D721Med (cell line): ENCODE measurements around the gene GAP43.
"Not testable (repeated sequence)": the region's sequence is repeated elsewhere in the genome, so short reads cannot be mapped to it uniquely, and the experiment has no call there.

Source experiments
- DNase-seq: peaks from one replicate; pipeline ENCODE4 v3.0.0; 2011; ENCODE audit warnings: low spot score; ENCODE audit not compliant: insufficient read length
- FAIRE-seq: peaks from 2 replicates; lab custom pipeline; 2011; peaks lifted over from hg19 to GRCh38; lab: Jason Lieb, UNC
- TF ChIP-seq, protein P1 (sequence below): IDR thresholded peaks from 2 replicates; pipeline ENCODE4 v1.5.1; 2012; ENCODE audit warnings: mild to moderate bottlenecking, control low read depth; ENCODE audit not compliant: insufficient read depth; ENCODE audit errors: missing control alignments

The GAP43 gene

DNA sequence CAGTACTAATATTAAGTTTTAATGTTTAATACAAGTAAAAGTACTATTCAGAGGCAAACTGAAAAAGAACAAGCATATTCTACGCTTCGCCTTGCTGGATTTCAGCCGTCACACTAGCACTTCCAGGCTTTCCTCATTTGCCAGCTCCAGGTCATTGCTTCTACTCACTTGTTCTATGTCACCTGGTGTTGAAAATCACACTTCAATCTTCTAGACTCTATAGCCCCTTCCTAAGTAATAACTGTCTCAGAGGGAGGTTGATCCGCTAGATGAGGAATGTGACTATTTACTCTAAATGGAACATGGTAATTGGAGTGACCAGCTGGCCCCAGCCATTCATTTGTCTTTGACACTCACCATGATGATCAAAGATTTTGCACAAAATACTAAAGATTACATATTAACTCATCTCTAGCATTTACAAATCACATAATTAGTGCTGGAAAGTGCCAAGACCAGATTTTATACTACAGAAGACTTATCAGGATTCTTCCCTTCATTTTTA is 92.0 kb downstream of the GAP43 start:
- no peak for DNase-seq
- FAIRE-seq, result no peak
- TF ChIP-seq, protein P1, sequence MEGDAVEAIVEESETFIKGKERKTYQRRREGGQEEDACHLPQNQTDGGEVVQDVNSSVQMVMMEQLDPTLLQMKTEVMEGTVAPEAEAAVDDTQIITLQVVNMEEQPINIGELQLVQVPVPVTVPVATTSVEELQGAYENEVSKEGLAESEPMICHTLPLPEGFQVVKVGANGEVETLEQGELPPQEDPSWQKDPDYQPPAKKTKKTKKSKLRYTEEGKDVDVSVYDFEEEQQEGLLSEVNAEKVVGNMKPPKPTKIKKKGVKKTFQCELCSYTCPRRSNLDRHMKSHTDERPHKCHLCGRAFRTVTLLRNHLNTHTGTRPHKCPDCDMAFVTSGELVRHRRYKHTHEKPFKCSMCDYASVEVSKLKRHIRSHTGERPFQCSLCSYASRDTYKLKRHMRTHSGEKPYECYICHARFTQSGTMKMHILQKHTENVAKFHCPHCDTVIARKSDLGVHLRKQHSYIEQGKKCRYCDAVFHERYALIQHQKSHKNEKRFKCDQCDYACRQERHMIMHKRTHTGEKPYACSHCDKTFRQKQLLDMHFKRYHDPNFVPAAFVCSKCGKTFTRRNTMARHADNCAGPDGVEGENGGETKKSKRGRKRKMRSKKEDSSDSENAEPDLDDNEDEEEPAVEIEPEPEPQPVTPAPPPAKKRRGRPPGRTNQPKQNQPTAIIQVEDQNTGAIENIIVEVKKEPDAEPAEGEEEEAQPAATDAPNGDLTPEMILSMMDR, result no peak

DNA sequence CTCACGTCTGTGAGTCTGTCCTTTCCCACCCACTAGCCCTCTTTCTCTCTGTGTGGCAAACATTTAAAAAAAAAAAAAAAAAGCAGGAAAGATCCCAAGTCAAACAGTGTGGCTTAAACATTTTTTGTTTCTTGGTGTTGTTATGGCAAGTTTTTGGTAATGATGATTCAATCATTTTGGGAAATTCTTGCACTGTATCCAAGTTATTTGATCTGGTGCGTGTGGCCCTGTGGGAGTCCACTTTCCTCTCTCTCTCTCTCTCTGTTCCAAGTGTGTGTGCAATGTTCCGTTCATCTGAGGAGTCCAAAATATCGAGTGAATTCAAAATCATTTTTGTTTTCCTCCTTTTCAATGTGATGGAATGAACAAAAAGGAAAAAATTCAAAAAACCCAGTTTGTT is 97.7 kb downstream of the GAP43 start:
- TF ChIP-seq, protein P1, result no peak
- DNase-seq (no peak), FAIRE-seq (no peak)

DNA sequence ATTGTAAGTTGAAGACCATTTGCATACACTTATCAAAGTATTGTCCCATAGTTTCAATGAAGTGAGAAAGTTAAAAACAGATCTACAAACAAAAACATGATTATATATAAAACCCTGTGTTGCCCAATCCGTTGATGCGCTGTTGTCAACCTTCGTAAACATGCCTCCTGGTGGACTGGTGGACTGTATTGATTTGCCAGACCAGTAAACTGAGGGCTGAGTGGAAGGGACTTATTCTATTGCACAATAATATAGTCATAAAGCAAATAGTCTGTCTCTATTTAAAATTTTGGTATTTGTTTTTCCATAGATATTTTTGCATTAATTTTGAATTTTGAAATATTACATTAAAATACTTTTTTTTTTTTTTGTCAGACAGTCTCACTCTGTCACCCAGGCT is 102.5 kb downstream of the GAP43 start:
- no peak for DNase-seq
- FAIRE-seq, result no peak
- TF ChIP-seq, protein P1, result no peak

DNA sequence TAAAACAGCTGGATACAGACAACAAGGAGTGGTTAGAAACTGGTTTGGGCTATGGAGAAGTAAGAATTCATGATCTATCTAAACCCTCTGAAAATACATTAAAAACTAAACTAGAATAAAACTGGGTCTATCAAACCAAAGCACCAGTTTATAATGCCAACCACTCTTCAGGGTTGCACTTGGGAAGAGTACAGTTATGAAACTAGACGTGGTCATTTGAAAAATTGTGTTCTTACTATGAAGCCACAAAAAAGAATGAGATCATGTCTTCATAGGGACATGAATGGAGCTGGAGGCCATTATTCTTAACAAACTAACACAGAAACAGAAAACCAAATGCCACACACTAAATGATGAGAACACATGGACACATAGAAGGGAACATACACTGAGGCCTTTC is 103.8 kb downstream of the GAP43 start:
- TF ChIP-seq, protein P1, result no peak
- FAIRE-seq, result no peak
- no peak for DNase-seq

DNA sequence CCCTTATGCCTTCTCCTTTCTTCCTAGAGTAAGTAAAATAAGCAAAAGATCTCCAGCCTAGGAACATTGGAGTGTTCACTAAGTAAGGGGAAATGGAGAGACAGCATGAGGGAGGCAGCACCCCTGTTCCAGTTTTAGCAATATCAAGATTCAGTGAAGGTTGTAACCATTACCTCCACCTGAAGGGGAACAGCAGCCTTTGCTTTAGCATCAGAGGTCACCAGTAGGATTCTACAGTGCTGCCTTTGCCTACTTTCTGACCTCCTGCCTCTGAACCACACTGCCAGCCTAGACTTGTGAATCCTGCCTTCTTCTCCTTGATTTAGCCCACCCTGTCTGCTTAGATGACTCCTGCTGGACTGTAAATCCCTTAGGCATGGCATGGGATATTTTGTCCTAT is 104.7 kb downstream of the GAP43 start:
- FAIRE-seq, result no peak
- TF ChIP-seq, protein P1, result no peak
- DNase-seq, result no peak

DNA sequence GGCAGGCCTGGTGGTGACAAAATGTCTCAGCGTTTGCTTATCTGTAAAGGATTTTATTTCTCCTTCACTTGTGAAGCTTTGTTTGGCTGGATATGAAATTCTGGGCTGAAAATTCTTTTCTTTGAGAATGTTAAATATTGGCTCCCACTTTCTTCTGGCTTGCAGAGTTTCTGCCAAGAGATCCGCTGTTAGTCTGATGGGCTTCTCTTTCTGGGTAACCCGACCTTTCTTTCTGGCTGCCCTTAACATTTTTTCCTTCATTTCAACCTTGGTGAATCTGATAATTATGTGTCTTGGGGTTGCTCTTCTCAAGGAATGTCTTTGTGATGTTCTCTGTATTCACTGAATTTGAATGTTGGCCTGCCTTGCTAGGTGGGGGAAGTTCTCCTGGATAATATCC is 113.0 kb downstream of the GAP43 start:
- not testable (repeated sequence) for DNase-seq, FAIRE-seq

DNA sequence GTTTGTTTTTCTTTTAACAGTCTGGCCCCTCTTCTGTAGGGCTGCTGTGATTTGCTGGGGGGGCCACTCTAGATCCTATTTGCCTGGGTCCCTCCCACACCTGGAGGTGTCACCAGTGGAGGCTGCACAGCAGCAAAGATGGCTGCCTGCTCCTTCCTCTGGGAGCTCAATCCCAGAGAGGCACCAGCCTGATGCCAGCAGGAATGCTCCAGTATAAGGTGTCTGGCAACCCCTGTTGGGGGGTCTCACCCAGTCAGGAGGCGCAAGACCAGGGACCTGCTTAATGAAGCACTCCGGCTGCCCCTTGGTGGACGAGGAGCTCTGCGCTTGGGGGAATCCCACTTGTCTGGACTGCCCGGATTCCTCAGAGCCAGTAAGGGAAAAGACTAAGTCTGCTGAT is 118.3 kb downstream of the GAP43 start:
- TF ChIP-seq, protein P1, result no peak
- DNase-seq (no peak), FAIRE-seq (no peak)

DNA sequence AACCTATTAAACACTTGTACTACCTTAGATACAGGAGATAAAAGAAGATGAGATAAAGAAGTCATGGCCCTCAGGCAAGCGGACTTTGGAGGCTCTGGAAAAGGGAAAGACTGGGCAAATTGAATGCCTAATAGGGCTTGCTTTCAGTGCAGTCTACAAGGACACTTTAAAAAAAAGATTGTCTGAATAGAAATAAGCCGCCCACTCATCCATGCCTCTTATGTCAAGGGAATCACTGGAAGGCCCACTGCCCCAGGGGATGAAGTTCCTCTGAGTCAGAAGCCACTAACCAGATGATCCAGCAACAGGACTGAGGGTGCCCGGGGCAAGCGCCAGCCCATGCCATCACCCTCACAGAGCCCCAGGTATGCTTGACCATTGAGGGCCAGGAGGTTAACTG is 121.2 kb downstream of the GAP43 start:
- FAIRE-seq, DNase-seq: not testable (repeated sequence)

DNA sequence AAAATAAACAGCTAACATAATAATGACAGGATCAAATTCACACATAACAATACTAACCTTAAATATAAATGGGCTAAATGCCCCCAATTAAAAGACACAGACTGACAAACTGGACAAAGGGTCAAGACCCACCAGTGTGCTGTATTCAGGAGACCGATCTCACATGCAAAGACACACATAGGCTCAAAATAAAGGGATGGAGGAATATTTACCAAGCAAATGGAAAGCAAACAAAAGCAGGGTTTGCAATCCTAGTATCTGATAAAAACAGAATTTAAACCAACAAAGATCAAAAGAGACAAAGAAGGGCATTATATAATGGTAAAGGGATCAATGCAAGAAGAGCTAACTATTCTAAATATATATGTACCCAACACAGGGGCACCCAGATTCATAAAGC is 129.7 kb downstream of the GAP43 start:
- not testable (repeated sequence) for FAIRE-seq

More for the DNA sequence above, 129.7 kb downstream of the GAP43 start:
- not testable (repeated sequence) for DNase-seq
